Activated CD4-positive, CD25-positive, alpha-beta regulatory T cell treated with anti-CD3 and anti-CD28 coated beads, Interleukin-2, amount 50 U/mL, for 24 hours (primary cell): Measurements from ENCODE around the gene SLAMF7.
A peak's percentile ranks its signal among the peaks of the same experiment; 100 is the strongest.
"Not testable (repeated sequence)": the region's sequence is repeated elsewhere in the genome, so short reads cannot be mapped to it uniquely, and the experiment has no call there.

Source experiments
- ATAC-seq, 2 donors: fragments of 150-1000 bp; cut with Tn5 transposase; one replicate each; pipeline ENCODE4 v1.10.0; 2021; ENCODE audit warnings: mild to moderate bottlenecking in 1 of 2, moderate library complexity in 1 of 2

SLAMF7 gene

GRCh38 chr1:160777486-160778089 is 38.5 kb downstream of the SLAMF7 start:
- ATAC-seq, result peak; percentile 27 to 53

GRCh38 chr1:160778976-160779375 is 39.9 kb downstream of the SLAMF7 start:
- ATAC-seq, result no peak

GRCh38 chr1:160779626-160780397 is 40.8 kb downstream of the SLAMF7 start:
- ATAC-seq, result no peak

GRCh38 chr1:160780398-160780755 is 41.3 kb downstream of the SLAMF7 start:
- ATAC-seq, result no peak

- no peak for ATAC-seq
Observed at GRCh38 chr1:160781186-160781766, 42.2 kb downstream of the SLAMF7 start.

GRCh38 chr1:160781914-160782689 is 43.1 kb downstream of the SLAMF7 start:
- ATAC-seq, result peak; percentile 55 to 79

GRCh38 chr1:160782988-160783765 is 44.1 kb downstream of the SLAMF7 start:
- not testable (repeated sequence) for ATAC-seq

- ATAC-seq, result peak in 1 of 2 donors; percentile 17
Observed at GRCh38 chr1:160789051-160789701, 50.1 kb downstream of the SLAMF7 start.

GRCh38 chr1:160789702-160790611 is 50.9 kb downstream of the SLAMF7 start:
- peak; percentile 71 to 73 for ATAC-seq

- ATAC-seq, result no peak
Observed at GRCh38 chr1:160794376-160794775, 55.3 kb downstream of the SLAMF7 start.

GRCh38 chr1:160795951-160796383 is 56.9 kb downstream of the SLAMF7 start, which contains the start of gene LY9:
Gene LY9, plus strand, starts transcription at chr1:160796174. Its CDS starts 14 bp downstream, at chr1:160796188.
- ATAC-seq, result peak; percentile 90 to 93

- no peak for ATAC-seq
Observed at GRCh38 chr1:160797271-160797709, 58.2 kb downstream of the SLAMF7 start.

- ATAC-seq, result peak; percentile 65 to 66
Observed at GRCh38 chr1:160797861-160798273, 58.8 kb downstream of the SLAMF7 start.

GRCh38 chr1:160798439-160798838 is 59.4 kb downstream of the SLAMF7 start:
- ATAC-seq, result no peak

GRCh38 chr1:160799641-160800040 is 60.6 kb downstream of the SLAMF7 start:
- no peak for ATAC-seq

GRCh38 chr1:160800142-160800541 is 61.1 kb downstream of the SLAMF7 start:
- no peak for ATAC-seq

GRCh38 chr1:160800645-160801408 is 61.8 kb downstream of the SLAMF7 start:
- no peak for ATAC-seq

GRCh38 chr1:160801836-160802580 is 63.0 kb downstream of the SLAMF7 start:
- ATAC-seq, result no peak
